Measurements from ENCODE around the gene AMDHD2.
"Not testable (repeated sequence)": the region's sequence is repeated elsewhere in the genome, so short reads cannot be mapped to it uniquely, and the experiment has no call there.

The AMDHD2 gene

DNA sequence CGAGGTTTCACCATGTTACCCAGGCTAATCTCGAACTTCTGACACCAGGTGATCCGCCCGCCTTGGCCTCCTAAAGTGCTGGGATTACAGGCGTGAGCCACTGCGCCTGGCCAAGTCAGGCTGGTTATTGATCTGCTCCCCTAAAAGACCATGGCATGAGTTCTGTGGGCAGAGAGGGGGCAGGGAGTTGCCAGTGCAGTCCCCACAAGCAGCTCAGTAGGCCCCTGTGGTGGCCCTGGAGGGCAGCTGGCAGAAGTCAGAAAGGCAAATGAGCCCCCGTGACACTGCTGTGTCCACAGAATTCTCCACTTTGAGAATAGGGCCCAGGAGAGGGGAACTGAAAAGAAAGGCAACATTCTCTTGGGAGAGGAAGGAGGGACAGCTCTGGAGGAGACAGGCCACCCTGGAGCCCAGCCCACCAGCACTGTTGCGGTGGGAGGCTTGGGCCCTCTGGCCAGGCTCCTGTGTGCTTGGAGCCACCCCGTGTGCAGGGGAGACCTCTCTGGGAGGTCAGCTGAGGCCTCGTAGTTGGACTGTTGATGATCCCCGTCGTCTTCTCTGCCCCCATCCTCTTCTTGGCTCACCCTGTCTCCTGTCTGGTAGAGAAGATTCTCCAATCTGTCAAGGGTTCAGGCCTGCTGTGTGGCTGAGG lies 2.1 kb upstream of the AMDHD2 start:
- no peak for DNase-seq (ENCODE audit: low read depth, low spot score)

DNA sequence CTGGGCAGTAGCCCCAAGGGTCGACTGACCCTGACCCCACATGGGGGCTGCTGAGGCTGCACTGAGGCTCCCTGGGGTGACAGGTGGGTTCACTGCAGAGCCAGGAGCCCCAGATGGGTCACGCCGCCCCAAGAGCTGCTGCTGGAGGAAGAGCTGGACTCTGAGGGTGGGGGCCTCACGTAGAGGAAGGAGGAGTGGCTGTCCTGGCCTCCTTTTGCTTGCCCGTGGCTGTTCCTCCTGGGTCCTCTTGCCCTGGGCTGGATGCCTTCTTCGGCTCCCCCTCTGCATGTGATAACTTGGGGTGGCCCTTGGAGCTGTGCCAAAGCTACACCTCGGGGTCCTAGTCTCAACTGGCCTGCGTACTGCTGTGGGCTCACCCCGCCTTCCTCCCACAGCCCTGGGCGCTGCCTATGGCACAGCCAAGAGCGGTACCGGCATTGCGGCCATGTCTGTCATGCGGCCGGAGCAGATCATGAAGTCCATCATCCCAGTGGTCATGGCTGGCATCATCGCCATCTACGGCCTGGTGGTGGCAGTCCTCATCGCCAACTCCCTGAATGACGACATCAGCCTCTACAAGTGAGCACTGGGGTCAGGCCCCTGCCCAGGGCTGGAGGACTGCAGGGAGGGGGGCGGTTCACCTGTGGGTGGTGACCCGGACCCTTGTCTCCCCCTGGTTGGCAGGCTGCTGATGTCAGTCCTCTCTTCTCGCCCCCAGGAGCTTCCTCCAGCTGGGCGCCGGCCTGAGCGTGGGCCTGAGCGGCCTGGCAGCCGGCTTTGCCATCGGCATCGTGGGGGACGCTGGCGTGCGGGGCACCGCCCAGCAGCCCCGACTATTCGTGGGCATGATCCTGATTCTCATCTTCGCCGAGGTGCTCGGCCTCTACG lies 1.1 kb upstream of the AMDHD2 start:
- no peak for DNase-seq (ENCODE audit: low read depth, low spot score)

DNA sequence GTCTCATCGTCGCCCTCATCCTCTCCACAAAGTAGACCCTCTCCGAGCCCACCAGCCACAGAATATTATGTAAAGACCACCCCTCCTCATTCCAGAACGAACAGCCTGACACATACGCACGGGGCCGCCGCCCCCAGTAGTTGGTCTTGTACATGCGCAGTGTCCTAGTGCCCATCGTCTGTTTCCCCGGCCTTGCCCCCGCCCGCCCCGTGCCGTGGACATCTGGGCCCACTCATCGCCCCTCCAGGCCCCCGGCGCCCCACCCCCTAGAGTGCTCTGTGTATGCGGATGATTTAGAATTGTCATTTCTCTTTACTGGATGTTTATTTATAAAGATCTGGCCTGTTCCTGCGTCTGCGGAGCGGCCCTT lies 475 bp upstream of the AMDHD2 start:
- no peak for DNase-seq (ENCODE audit: low read depth, low spot score)

DNA sequence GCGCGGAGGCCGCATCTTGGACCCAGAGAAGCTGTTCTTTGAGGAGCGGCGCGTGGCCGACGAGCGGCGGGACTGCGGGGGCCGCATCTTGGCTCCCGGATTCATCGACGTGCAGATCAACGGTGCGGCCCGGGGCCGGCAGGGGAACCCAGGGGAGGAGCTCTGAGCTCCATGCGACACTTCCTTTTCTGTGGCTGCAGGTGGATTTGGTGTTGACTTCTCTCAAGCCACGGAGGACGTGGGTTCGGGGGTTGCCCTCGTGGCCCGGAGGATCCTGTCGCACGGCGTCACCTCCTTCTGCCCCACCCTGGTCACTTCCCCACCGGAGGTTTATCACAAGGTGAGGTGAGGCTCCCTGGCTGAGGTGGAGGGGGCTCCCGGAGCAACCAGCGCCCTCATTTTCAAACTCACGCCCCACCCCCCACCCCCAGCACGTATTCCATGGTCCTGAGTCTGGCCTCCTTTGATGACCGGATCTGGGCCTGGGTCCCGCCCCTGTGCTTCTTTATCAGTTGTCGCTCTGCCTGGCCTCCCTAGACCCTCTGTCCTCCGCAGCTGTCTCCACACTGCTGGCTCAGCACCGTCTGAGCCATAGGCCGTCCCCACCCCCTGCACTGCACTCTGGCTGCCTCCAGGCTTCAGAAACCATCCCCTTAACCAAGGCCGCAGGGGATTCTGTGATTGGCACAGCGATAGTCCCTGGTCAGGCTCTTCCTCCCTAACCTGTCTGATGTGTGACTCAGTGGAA lies 787 bp downstream of the AMDHD2 start:
- DNase-seq (ENCODE audit: low read depth, low spot score): no peak

GRCh38 chr16:2523801-2524231 lies 3.6 kb downstream of the AMDHD2 start:
- no peak for DNase-seq (ENCODE audit: low read depth, low spot score)

GRCh38 chr16:2524339-2524938 lies 4.3 kb downstream of the AMDHD2 start:
- DNase-seq (ENCODE audit: low read depth, low spot score): no peak

DNA sequence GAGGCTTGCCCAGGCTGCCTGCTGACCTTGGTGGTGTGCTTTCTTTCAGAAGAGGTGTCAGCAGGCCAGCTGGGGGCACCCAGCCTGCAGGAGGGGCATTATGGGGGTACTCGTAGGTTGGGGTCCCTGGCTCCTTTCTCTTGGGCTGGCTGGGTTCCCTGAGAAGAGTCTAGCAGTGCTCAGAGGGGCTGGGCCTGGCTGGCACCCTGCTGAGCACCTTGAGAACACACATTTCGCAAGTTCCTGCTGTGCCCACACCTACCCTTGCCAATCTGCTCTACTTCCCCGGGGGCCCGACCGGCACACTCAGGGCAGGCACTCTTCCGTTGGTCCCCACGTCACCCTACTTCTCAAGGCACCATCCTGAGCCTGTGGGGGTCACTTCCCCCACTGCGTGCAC lies 6.0 kb downstream of the AMDHD2 start:
- no peak for DNase-seq (ENCODE audit: low read depth, low spot score)

GRCh38 chr16:2527071-2527783 lies 7.1 kb downstream of the AMDHD2 start:
- DNase-seq (ENCODE audit: low read depth, low spot score): no peak

- DNase-seq (ENCODE audit: low read depth, low spot score): no peak
Measured at GRCh38 chr16:2527784-2528100, 7.6 kb downstream of the AMDHD2 start.

GRCh38 chr16:2528161-2529060 lies 8.2 kb downstream of the AMDHD2 start:
- no peak for DNase-seq (ENCODE audit: low read depth, low spot score)

DNA sequence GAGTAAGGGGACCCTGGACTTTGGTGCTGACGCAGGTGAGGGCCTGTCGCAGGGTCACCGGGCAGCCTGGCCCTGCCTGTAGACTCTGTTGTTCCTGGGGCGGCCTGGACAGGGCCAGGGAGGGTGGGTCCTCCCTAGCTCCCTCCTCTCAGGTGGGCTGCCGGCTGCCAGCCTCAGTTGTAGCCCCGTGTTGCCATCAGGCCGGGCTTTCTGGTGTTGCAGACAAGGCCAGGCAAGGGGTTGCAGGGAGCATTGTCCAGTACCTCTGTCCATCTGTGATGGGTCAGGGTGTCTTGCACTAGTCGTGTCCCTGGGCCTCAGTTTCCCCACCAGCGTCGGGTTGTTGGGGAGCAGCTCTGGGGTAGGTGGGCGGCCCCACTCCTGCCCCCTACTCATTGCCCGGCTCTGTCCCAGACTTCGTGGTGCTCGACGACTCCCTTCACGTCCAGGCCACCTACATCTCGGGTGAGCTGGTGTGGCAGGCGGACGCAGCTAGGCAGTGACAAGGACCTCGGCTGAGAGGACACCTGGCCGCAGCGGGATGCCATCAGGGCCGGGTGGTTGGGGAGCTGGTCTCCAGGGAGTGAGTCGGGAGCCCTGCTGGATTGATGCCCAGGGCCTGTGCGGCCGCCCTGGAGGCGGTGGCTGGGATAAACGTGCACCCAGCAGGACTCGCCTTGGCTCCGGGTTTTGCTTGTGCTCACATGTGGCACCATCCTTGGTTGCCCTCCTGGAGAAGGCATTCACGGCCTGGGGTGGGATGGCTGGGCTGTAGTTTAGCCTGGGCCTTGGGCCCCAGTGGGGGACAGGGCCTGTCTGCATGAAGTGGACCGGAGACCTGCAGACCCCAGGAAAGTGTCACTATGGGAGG lies 9.1 kb downstream of the AMDHD2 start:
- DNase-seq (ENCODE audit: low read depth, low spot score): no peak

GRCh38 chr16:2529961-2530628 lies 9.9 kb downstream of the AMDHD2 start:
- no peak for DNase-seq (ENCODE audit: low read depth, low spot score)

GRCh38 chr16:2530629-2531318 lies 10.6 kb downstream of the AMDHD2 start:
- DNase-seq (ENCODE audit: low read depth, low spot score): no peak

GRCh38 chr16:2531371-2531695 lies 11.2 kb downstream of the AMDHD2 start, which contains the start of gene CEMP1:
Gene CEMP1, minus strand, starts transcription at chr16:2531408. Its CDS starts 335 bp downstream, at chr16:2531073.
- no peak for DNase-seq (ENCODE audit: low read depth, low spot score)

- peak; percentile 93 for DNase-seq (ENCODE audit: low read depth, low spot score)
Measured at GRCh38 chr16:2531696-2532493, 11.7 kb downstream of the AMDHD2 start.

GRCh38 chr16:2532494-2533141 lies 12.4 kb downstream of the AMDHD2 start:
- no peak for DNase-seq (ENCODE audit: low read depth, low spot score)

GRCh38 chr16:2533142-2533755 lies 13.1 kb downstream of the AMDHD2 start:
- DNase-seq (ENCODE audit: low read depth, low spot score): not testable (repeated sequence)

Data from smooth muscle cell of the brain vasculature (primary cell).